ENCODE data around the gene CNTFR.

The CNTFR gene

GRCh38 chr9:34611251-34611810, 21.8 kb upstream of the CNTFR start:
- H3K27me3 ChIP-seq (ENCODE audit: insufficient read depth, poor library complexity, severe bottlenecking): no peaks in the 10 kb centered on the region
- TF ChIP-seq POLR2AphosphoS5 (IDR thresholded peaks at IDR 0.05; ENCODE audit: low read depth): no peak
- no peak for TF ChIP-seq CTCF (IDR thresholded peaks at IDR 0.05; ENCODE audit: insufficient read depth, low read length)
- TF ChIP-seq SPI1 (IDR thresholded peaks at IDR 0.05; ENCODE audit: borderline replicate concordance, low read depth): no peak
- TF ChIP-seq GABPA (IDR thresholded peaks at IDR 0.05; ENCODE audit: low read depth): no peak
- TF ChIP-seq, protein P1, sequence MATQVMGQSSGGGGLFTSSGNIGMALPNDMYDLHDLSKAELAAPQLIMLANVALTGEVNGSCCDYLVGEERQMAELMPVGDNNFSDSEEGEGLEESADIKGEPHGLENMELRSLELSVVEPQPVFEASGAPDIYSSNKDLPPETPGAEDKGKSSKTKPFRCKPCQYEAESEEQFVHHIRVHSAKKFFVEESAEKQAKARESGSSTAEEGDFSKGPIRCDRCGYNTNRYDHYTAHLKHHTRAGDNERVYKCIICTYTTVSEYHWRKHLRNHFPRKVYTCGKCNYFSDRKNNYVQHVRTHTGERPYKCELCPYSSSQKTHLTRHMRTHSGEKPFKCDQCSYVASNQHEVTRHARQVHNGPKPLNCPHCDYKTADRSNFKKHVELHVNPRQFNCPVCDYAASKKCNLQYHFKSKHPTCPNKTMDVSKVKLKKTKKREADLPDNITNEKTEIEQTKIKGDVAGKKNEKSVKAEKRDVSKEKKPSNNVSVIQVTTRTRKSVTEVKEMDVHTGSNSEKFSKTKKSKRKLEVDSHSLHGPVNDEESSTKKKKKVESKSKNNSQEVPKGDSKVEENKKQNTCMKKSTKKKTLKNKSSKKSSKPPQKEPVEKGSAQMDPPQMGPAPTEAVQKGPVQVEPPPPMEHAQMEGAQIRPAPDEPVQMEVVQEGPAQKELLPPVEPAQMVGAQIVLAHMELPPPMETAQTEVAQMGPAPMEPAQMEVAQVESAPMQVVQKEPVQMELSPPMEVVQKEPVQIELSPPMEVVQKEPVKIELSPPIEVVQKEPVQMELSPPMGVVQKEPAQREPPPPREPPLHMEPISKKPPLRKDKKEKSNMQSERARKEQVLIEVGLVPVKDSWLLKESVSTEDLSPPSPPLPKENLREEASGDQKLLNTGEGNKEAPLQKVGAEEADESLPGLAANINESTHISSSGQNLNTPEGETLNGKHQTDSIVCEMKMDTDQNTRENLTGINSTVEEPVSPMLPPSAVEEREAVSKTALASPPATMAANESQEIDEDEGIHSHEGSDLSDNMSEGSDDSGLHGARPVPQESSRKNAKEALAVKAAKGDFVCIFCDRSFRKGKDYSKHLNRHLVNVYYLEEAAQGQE (IDR thresholded peaks at IDR 0.05; ENCODE audit: insufficient replicate concordance, low read depth): no peak
- H3K4me3 ChIP-seq (replicated peaks; ENCODE audit: insufficient read depth, low read length): peak overlapping the region; percentile 62
- DNase-seq (ENCODE audit: low read depth in 1 of 2, low spot score in 1 of 2): no peak
- H3K27ac ChIP-seq (replicated peaks): peak overlapping the region; percentile 82

GRCh38 chr9:34610434-34611206, 21.1 kb upstream of the CNTFR start:
- Histone ChIP-seq H3K27ac (replicated peaks) (no peak overlapping the region), H3K27me3 (ENCODE audit: insufficient read depth, poor library complexity, severe bottlenecking) (no peaks in the 10 kb centered on the region), H3K4me3 (replicated peaks; ENCODE audit: insufficient read depth, low read length) (no peak overlapping the region; the same call in 1 of the 2 replicates)
- no peak for TF ChIP-seq GABPA (IDR thresholded peaks at IDR 0.05; ENCODE audit: low read depth)
- no peak for TF ChIP-seq POLR2AphosphoS5 (IDR thresholded peaks at IDR 0.05; ENCODE audit: low read depth)
- TF ChIP-seq, protein P1 (IDR thresholded peaks at IDR 0.05; ENCODE audit: insufficient replicate concordance, low read depth): no peak
- no peak for TF ChIP-seq SPI1 (IDR thresholded peaks at IDR 0.05; ENCODE audit: borderline replicate concordance, low read depth)
- no peak for TF ChIP-seq CTCF (IDR thresholded peaks at IDR 0.05; ENCODE audit: insufficient read depth, low read length)
- DNase-seq (ENCODE audit: low read depth in 1 of 2, low spot score in 1 of 2): peak in 1 of 2 experiments; percentile 81

GRCh38 chr9:34607331-34607730, 17.8 kb upstream of the CNTFR start:
- Histone ChIP-seq H3K27me3 (ENCODE audit: insufficient read depth, poor library complexity, severe bottlenecking) (no peaks in the 10 kb centered on the region), H3K27ac (replicated peaks) (no peak overlapping the region), H3K4me3 (replicated peaks; ENCODE audit: insufficient read depth, low read length) (no peak overlapping the region)
- no peak for DNase-seq (ENCODE audit: low read depth in 1 of 2, low spot score in 1 of 2)
- TF ChIP-seq SPI1 (IDR thresholded peaks at IDR 0.05; ENCODE audit: borderline replicate concordance, low read depth) (no peak), POLR2AphosphoS5 (IDR thresholded peaks at IDR 0.05; ENCODE audit: low read depth) (no peak), CTCF (IDR thresholded peaks at IDR 0.05; ENCODE audit: insufficient read depth, low read length) (no peak), GABPA (IDR thresholded peaks at IDR 0.05; ENCODE audit: low read depth) (no peak)
- TF ChIP-seq, protein P1 (IDR thresholded peaks at IDR 0.05; ENCODE audit: insufficient replicate concordance, low read depth): no peak
